DMS 273 treated with DMSO at 0.1 percent for 48 hours (cell line): ENCODE results near the gene THSD7A.

Experiments used
- DNase-seq: peaks from one replicate; lab custom pipeline; 2025; lab: John Stamatoyannopoulos, UW

THSD7A gene

DNA sequence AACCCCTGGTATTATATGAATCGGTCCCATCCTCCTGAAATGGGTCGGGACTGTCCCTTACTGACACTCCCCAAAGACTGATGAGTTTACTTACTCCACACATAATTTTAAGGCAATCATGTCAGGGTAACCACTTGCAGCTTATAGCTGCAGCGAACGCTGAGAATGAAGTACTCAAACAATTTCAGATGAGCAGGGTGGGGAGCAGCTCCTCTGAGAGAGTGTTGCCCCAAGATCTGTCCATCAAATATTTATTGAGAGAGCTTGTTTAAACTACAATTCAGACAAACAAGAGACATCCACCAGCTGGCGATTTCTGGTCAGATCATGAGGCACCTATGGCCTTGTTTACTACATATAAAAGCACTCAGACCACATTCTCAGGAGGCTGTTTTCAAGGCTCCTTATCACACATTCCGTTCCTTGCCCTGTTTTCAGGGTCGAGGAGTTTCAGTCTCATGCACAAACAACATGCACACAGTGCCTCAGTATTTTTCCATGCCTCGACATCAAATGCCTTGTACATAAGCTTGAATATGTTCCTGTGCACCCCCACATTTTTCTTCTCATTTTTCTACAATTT is 80.1 kb downstream of the THSD7A start:
- no peak for DNase-seq

DNA sequence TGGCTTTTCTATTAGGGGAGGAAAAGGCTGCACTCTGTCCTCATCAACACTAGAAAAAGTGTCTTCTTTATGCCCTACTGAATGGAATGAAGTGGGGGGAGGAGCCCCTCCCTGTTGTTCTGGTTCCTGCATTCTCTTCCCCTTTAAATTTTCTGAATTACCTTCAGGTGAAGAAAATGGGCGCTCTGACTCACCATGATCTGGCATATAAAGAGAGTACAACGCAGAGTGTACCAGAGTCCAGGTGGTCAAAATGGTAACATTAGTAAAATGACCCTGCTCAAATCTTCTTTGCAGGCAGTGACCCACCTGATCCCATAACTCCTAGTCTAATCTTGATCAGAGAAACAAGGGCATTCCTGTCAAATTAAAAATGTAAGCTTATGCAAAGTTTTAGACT is 80.7 kb downstream of the THSD7A start:
- no peak for DNase-seq

DNA sequence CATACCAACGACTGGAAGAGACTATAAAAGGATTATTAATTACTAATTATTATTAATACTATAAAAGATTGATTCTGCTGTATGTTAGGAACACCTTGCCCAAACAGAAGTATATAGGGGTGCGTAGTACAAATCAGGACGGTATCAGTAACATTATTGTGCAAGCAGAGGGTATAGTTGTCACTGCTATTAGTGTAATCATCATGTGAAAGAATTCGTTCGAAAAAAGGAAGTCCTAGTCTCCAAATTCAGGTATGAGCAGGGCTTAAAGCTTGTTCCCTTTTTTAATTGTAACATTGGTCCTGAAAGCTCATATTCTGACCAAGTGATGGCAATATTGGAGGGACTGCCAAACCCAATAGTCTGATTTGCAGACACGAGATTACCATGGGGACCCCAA is 81.8 kb downstream of the THSD7A start:
- no peak for DNase-seq

DNA sequence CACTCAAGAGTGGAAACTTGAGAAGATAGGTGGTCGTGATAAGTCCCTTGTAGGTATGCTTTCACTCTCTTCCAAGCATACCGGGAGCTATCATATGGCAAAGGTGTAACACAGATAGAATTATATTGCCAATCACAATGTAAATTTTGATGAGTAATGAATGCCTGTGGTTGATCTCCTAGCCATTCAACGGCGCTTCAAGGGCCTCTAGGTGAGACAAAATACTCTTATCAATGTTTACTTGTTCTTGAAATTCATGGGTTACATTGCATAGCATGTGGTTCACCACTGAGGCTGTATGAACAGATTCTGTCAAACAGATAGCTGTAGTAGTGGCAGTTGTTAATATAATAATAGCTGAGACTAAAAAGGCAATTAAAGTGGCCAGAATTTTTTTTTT is 82.4 kb downstream of the THSD7A start:
- no peak for DNase-seq

DNA sequence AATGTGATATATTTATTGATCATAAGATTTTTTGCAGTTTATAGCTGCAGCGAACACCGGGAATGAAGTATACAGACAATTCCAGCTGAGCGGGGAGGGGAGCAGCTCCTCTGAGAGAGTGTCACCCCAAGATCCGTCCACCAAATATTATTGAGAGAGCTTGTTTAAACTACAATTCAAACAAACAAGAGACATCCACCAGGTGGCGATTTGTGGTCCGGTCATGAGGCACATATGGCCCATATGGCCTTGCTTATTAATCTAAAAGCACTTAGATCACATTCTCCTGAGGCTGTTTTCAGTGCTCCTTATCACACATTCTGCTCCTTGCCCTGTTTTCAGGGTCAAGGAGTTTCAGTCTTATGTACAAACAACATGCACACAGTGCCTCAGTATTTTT is 83.1 kb downstream of the THSD7A start:
- no peak for DNase-seq

DNA sequence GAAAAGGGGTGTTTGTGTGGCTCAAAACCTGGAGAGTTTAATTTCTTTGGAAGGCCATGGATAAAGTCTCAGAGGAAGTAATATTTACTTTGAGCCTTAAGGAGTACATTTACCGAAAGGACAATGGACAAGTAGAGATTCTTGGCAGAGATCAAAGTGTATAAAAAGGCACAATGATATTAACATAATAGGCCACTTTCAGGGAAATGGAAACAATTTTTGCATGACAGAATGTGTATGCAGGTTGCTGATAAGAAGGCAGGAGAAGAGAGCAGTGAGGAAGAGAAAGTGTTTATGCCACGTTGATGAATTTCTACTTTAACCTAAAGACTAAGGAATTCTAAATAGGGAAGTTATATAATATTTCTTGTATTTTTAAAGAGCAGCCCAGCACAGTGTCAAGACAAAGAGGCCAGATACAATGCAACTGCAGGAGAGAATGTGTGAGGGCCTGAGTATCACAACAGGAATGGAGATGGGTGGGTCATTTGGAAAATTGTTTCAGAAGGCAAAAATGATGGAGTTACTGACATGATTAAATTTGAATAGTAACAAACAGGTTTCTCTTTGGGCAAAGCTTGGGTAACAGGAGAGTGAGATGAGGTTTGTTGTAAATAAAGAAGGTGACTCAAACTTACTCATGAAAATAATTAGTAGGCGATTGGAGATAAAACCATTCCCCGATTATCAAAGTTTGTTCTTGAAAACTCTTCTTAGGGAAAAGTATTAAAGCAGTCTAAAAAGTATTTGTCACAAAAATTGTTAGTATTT is 84.1 kb downstream of the THSD7A start:
- no peak for DNase-seq

DNA sequence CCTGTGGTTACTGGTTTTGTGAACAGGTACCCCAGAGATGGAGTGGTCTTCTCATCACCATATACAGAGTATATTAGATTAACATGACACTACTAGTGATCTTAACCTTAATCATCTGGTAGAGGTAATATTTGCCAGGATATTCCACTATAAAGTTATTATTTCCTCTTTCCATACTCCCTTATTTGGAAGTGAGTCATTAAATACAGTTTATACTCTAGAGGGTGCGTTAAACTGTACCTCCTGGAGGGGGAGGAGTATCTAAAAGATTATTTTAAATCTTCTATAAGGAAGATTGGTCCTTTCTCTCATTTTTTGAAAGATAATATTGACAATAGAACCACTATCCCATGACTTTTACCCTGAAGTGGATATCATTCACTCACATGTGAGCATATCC is 85.4 kb downstream of the THSD7A start:
- no peak for DNase-seq

DNA sequence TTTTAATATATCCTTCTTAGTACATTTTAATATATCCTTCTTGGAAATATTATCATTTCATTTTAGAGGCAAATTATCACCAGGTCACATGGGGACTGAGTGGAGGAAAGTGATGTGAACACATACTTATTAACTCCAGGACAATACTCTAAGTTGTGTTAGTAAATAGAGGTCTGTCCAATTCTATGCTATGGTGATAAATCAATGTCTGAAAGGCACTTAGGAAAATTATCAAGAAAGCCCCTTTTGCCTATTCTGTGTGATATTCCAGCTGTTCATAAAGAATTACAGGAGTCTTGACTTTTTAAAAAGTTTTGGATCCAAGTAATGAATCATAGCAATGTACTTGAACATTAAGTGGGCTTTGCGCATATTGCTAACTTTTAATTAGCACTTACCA is 88.5 kb downstream of the THSD7A start:
- no peak for DNase-seq

DNA sequence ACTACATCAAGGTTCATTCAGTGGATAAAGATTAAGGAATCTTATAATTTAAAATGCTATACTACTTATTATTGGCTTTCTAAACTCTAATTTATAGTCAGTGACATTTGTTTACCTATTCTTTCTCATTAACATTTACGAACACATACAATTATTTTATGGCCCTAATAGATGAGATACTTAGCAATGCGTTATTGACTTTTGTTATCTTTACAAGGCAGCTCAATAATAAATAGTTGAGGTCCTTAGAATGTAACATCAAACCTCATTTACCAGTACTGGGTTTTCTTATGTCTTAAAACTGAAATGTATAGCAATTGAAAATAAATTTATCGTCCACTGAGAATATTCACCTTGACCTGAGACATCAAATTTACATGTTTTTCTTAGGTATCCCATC is 89.0 kb downstream of the THSD7A start:
- no peak for DNase-seq

DNA sequence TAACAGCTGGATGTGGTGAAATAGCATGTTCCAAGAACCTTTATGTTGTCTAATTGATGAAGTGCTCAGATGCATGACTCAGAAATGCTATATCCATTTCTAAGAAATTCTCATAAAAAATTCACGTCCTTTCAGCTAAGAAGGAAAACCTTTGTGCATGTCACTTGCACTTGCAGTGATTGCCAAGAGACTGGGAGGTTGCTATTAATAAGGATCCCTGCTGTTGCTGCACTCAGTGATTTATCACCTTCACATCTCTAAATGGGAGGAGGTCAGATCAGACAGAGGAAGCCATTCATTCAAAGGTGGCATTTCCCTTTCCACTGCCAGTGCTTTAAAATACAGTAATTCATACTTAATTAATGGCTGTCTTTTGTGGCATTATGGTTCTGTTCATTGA is 89.5 kb downstream of the THSD7A start:
- no peak for DNase-seq

DNA sequence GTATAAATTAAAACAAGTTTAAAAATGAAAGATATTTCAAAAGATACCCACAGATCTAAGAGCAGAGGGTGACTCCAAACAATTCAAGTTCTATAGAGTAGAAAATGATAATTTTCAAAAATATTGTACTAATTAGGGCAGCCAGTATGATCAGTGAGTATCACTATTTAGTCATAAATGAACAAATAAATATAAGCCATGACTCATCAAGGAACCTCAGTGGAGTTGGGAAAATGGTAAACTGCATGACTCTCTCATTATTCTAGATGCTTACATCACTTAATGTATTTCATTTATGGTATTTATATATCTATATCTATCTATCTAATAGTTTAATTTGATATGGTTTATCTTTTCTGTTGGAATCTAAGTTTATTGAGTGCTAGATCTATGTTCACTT is 94.3 kb downstream of the THSD7A start:
- DNase-seq = no peak

DNA sequence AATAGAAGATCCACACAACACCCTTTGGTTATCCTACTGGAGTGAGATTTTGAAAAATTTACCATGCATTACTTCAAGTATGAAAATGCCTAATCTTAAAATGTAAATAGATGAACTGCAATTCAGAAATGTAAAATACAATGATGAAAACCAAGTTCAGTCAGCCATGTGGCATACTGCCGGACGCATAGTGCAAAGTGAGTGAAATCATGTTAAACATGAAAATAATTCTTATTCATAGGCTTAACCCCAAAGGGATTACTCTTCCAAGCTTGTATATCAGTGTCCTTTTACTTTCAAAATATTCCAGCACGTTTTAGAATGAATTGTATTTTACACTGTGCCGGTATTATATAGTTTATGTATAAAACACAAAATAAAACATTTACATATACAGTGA is 99.8 kb downstream of the THSD7A start:
- DNase-seq = no peak

DNA sequence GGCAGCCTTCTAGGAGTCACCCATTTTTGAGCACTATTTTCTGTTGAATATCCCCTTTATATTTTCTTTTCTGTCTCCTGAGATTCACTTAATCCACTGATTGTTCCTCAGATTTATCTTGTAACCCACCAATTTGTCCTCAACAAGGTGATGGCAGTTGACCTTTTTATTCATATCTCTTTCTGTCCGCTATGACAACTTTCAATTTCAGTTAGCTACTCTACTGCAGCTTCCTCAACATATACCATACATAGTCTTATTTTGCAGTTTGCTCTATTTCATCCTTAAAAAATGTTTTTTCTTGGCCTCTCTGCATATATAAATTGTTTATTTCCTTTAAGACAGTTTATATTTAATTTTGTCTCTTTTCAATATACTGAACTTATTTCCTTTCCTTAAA is 101.3 kb downstream of the THSD7A start:
- DNase-seq = no peak

DNA sequence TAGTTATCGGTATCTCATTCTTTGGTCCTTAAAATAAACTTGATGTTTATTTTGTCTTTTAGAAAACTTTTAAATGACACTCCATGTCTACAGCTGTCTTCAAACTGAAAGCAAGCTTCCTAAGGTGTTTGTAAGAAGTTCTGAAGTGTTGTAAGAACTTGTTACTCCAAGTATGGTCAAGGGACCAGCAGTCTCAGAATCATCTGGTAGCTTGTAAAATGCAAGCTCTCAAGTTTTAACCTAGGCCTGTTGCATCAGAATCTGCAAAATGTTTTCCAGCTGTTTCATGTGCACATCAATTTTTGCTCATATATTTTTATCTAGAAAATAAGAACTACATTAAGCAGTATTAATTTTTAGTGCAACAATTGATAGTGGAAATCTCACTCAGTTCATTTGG is 104.1 kb downstream of the THSD7A start:
- no peak for DNase-seq

DNA sequence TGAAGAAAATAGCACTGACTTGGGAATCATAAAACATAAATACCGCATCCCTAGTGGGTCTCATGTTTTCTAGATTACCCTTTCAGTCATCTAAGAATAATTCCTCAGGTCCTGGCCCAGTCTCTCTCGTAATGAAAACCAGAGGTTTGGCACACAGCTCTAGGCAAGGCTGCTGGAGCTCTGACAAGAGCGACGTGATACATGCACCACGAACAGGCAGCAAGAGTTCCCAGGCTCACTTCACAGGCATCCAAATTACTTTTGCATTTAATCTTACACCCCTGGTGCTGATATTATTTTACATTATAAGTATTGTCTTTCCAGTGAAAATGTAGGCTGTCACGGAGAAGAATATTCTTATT is 105.2 kb downstream of the THSD7A start:
- DNase-seq = no peak

DNA sequence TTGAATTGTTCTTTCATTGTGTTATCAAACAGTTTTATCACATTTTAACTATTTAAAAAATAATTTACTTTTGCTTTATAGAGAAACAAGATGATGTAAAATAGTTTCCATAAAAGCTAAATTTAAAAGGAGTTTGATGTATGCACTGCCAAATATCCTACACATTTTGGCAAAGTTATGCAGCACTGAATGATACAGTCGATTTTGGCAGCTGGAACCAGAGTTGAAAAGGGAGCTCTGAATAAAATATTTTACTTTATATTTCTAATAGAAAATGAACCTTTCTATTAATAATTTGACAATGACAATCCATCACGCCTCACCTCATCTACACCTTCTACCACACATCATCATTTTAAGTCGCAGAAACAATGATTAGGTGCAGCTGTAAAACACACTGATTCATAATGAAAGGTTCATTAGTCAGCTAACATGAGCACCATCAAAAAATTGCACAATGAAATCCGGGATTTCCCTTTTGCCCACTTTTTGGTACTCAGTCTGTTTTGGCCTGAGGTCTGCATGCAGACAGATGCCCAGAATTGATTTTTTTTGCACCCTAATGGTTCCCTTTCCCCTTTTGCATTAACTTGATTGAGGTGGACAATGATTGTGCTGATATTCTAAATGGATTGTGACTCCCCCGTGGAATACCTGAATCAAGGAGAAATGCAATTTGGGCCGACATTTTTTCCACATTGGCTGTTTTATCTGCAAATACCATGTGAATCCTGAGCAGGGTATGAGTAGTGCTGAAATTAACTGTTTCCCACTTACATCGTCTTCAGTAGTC is 105.8 kb downstream of the THSD7A start:
- no peak for DNase-seq

DNA sequence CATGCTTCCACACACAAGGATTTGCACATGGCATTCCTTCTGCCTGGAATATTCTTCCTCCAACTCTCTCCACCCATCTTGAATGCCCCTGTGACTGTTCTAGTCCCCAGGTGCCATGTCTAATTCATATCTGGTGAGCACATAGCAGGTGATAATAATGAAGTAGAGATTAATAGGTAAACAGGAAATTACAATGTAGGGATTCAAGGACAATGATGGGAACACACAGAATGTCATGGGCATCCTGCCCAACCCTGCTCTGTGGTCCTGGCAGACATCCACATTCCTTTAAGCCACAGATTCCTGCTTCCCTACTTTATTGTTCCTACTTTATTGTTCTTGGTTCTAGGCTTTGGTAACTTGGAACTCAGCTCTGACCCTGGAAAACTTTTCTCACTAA is 115.8 kb downstream of the THSD7A start:
- DNase-seq = no peak

DNA sequence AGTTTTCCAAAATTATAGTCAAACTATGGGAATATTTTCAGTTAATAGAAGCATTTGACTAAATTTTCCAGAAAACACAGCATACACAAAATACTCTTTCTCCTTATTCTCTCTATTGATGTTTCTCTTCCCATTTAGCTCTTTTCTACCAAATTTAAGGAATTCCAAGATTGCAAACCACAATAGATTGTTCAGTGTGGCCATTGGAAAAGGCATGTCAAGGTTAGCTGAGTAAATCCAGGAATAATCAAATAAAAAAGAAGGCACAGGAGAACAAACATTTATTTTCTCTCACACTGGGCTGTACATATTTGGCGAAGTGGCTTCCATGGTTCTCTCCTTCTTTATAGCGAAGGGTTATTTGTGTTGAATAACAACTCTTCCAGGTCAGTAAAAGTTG is 117.3 kb downstream of the THSD7A start:
- DNase-seq = no peak

DNA sequence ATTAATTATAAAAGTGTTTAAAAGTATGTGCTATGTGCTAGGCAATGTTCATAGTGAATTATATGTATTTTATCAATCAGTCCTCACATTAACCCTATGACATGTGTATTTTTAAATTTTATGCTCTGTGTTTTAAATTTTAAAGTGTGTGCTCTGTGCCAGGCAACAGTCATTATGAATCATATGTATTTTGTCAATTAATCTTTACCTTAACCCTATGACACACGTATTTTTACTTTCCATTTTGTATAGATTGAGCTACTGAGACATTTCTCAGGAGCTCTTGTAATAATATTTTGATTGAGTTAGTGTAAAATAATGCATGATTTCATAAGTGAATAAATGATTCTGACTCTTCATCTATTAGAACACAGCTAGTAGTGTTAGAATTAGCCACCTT is 117.8 kb downstream of the THSD7A start:
- no peak for DNase-seq

DNA sequence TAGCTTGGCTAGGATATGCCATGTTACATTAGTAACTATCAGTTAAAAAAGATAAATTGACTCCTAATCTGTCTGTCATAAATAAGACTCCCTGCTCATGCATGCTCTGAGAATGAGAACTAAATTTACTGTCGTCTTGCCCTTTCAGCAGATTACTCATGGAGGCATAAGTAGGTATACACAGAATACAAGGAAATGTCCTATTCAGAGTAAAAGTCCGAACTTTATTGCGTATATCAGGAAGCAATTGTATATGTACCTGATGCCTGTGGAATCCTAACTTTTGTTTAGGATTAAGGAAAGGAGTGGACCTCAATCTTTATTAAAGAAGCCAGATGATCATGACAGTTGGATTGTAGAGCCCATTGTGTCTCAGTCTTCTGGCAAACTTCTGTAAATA is 118.6 kb downstream of the THSD7A start:
- DNase-seq = no peak

DNA sequence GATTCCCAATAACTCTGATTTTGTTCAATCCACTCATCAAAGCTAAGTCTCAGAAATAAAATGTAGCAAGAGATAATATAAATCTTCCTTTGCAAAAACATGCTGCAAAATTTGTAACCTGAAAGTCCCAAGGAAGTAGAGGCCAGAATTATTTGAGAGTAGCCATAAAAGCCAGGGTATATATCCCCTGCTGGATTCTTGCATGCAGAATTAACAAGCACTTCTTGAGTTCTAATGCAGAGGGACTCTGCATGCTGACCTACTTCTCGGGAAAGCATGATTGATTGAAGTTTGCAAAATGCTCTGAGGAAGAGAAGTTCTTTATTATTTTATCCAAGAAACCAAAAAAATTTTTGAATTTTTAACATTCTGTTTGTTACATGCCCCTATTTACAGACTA is 121.6 kb downstream of the THSD7A start:
- DNase-seq = no peak

DNA sequence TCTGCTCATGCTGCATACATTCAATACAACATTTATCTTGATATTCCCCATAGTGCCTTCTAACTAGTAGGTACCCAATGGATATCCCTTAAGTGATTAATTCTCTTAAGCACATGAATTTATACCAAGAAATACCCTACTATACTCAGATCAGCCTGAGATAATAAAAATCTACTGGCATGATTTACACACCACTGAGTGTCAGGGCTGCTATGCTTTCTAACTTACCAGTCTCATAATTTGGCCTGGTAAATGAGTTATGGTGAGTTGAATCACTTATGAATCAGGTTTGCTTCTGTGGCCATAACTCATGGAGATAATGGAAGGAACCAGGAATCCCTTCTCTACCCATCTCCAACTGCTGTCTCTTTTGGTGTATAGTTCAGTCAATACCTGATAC is 122.8 kb downstream of the THSD7A start:
- DNase-seq = no peak

DNA sequence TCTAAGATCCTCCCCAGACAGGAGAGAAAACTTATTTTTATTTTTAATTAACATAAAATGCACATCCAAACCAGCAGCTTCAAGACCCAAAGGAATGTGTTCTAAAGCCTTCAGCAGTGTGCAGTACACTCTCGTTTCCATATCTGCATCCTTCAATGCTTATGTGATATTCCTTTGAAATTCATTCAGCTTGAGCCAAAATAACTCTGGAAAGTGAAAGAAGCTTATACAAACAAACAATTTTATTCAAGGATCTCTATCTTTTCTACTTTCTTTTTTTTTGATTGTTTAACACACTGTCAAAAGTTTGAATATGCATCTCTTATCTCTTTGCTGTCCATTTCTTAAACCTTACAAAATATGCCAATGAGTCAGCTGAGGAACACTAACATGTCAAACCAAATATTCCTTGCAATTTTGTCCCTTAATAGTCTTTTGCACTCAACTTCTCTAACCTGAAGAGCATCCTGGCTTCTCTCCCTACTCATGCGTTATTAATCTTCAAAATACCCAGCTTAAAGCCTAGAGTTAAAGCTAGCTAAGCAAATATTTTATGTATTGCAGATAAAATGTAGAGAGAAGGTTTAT is 124.3 kb downstream of the THSD7A start:
- DNase-seq = no peak
